Measurements from ENCODE around the gene QSOX1. TPM values are rescaled to one million over a fixed set of nuclear protein-coding genes. Genes with fewer than 3 reads are reported as not detected.
A peak's percentile ranks its signal among the peaks of the same experiment; 100 is the strongest.

The QSOX1 gene
- total and polyA plus RNA-seq, 9 of the 15 experiments (the other 6 are each of a cell fraction or from before 2014, with no cell fraction given): 4.0 to 53.1 (median 15.0) TPM

GRCh38 chr1:180248731-180249681 is 94.3 kb downstream of the QSOX1 start (continued):
- peak; percentile 84 for TF ChIP-seq BCOR (IDR thresholded peaks at IDR 0.05)
- 0 out of 2 replicates have a peak, but pooled peaks have one; percentile 33 for TF ChIP-seq CREM (IDR thresholded peaks at IDR 0.05; ENCODE audit: low read depth)
- TF ChIP-seq XRCC5 (IDR thresholded peaks at IDR 0.05; ENCODE audit: low read depth, low read length): peak; percentile 30; the same call in 1 of the 2 replicates
- TF ChIP-seq, protein P1, sequence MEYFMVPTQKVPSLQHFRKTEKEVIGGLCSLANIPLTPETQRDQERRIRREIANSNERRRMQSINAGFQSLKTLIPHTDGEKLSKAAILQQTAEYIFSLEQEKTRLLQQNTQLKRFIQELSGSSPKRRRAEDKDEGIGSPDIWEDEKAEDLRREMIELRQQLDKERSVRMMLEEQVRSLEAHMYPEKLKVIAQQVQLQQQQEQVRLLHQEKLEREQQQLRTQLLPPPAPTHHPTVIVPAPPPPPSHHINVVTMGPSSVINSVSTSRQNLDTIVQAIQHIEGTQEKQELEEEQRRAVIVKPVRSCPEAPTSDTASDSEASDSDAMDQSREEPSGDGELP (CRISPR knock-in tag; IDR thresholded peaks at IDR 0.05; ENCODE audit: borderline replicate concordance): peak; percentile 47; the same call in 1 of the 2 replicates
- no peak for TF ChIP-seq ZNF384 (IDR thresholded peaks at IDR 0.05; ENCODE audit: low read depth, low read length)

DNA sequence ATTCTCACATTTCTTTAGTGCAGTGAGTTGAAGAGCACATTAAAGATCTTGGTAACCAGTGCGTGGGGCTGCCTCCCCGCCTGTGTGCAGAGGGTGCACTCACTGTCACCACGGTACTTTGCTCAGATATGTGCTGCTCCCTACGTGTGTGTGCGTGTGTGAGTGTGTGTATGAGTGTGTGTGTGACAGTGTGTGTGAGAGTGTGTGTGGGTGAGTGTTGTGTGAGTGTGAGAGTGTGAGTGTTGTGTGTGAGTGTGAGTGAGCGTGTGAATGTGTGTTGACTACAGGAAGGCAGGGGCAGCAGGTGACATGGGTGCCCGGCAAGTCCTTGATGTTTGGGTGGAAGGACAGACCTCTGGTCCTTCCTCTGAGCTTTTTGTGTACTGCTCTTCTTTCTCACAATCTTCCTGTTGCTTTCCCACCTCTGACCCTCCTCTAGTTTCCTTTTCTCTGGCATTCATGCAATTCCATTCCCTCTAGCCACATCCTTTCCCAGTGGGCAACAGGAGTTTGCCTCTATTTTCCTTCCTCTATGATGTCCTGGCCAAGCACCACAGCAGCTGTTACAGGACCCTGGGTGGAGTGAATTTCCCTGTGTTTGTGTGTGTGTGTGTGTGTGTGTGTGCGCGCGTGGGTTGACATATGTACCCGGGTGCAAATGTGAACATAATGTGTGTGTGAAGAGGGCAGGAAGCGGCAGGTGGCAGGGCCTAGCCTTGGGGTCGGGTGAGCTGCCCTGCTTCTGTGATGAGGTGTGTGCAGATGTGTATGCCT is 95.2 kb downstream of the QSOX1 start:
- Histone ChIP-seq H4K20me1 (replicated peaks; ENCODE audit: control insufficient read depth, insufficient read depth, low read length) (peaks cover 4% of the 10 kb centered on the region; the same call in 1 of the 2 replicates), H3K27ac (ENCODE audit: extremely low read depth, low read depth, low read length) (no peak overlapping the region), H3K27me3 (ENCODE audit: control insufficient read depth in 2 of 2, insufficient read depth in 2 of 2, low read length in 2 of 2) (peaks cover under 1 to 27% of the 10 kb centered on the region in 2 experiments; a peak in 3 of 5 replicates), H3K9me1 (ENCODE audit: control insufficient read depth, insufficient read depth, low read length) (no peaks in the 10 kb centered on the region), H3K9ac (ENCODE audit: insufficient read depth in 1 of 2, low read depth in 2 of 2, low read length in 2 of 2) (0 out of 4 replicates have a peak overlapping the region, but pooled peaks of 1 of the 2 experiments have one; percentile 15), H2AFZ (ENCODE audit: low read depth, low read length) (peak overlapping the region; percentile 37), H3K36me3 (ENCODE audit: control insufficient read depth, insufficient read depth, low read length) (no peaks in the 10 kb centered on the region), H3K4me3 (no peak overlapping the region), H3K9me3 (replicated peaks; ENCODE audit: control insufficient read depth, insufficient read depth, low read depth, low read length) (no peaks in the 10 kb centered on the region), H3K4me2 (ENCODE audit: insufficient read depth, low read length) (peak overlapping the region; percentile 21; the same call in 1 of the 2 replicates), H3K4me1 (replicated peaks in 1 of 2; ENCODE audit: control insufficient read depth in 2 of 2, insufficient read depth in 2 of 2, low read length in 2 of 2) (peaks cover 0 to 19% of the 10 kb centered on the region in 2 experiments; a peak in 3 of 5 replicates), H3K79me2 (ENCODE audit: control insufficient read depth, insufficient read depth, low read length) (no peaks in the 10 kb centered on the region)
- WGBS (ENCODE audit: insufficient coverage, low coverage, missing lambda C conversion rate): 41% methylated on average over 13 of the region's 13 CpGs
- DNase-seq (ENCODE audit: extremely low read depth in 1 of 4, low spot score in 3 of 4) (no peak), FAIRE-seq (no peak), ATAC-seq (peak; percentile 20; the same call in 2 of the 3 replicates)
- ChIA-PET CTCF (ENCODE audit: low intra/inter-chr PET ratio) (interaction anchor here (0.6 to 1.6 kb wide), 2 partner anchors 9 to 232 kb away, joined by 5 to 6 read pairs; no protein-coding TSS in a partner anchor), POLR2A (interaction anchor here (0.6 to 1.3 kb wide), 4 partner anchors 11 to 465 kb away, joined by 3 to 4 read pairs (median 4); no protein-coding TSS in a partner anchor)
- in situ Hi-C loops (cut with MboI): loop anchor here (5.0 to 25.0 kb wide), 4 partner anchors 63 to 912 kb away; no protein-coding TSS in a partner anchor
- no TSS peak for BruUV-seq (replicated peaks)
- intact Hi-C loops (cut with micrococcal nuclease): loop anchor here (5.0 kb wide), 1 partner anchor 117 kb away; no protein-coding TSS in a partner anchor

All from K562 (cell line).